K562 (cell line): Measurements from ENCODE around the gene C1GALT1C1L. TPM values are rescaled to one million over a fixed set of nuclear protein-coding genes. Genes with fewer than 3 reads are reported as not detected.

Experiments used
- CHCHD3 ChIP-seq: fragments of 250-450 bp; sonication (Bioruptor Pico); IDR thresholded peaks from 2 replicates; pipeline ENCODE4 v2.1.2; 2022; ENCODE audit warnings: mild to moderate bottlenecking
- STAT5A ChIP-seq: IDR thresholded peaks from 2 replicates; pipeline ENCODE4 v1.6.1; 2012; ENCODE audit warnings: low read length, inconsistent platforms, borderline replicate concordance
- TBL1XR1 ChIP-seq, 2 experiments: IDR thresholded peaks; 2 replicates each; pipeline ENCODE4 v1.6.1; 2012; ENCODE audit warnings: improper control_type of control experiment in 2 of 2, low read length in 2 of 2, mild to moderate bottlenecking in 1 of 2
- ZNF212 ChIP-seq: fragments of 450-650 bp; formaldehyde crosslinking; IDR thresholded peaks from 2 replicates; pipeline ENCODE4 v1.4.0; 2020; ENCODE audit warnings: mild to moderate bottlenecking
- ZNF384 ChIP-seq: IDR thresholded peaks from 2 replicates; pipeline ENCODE4 v1.6.1; 2012; ENCODE audit warnings: low read depth, low read length, improper control_type of control experiment
- ZNF76 ChIP-seq: fragments of 250-450 bp; sonication (Bioruptor Pico); IDR thresholded peaks from 2 replicates; pipeline ENCODE4 v1.4.0; 2020; ENCODE audit warnings: mild to moderate bottlenecking, moderate library complexity, borderline replicate concordance
- polyA plus RNA-seq, 8 experiments: library from polyadenylated mRNA; depleted of rRNA in 4 of 8; stranded (reverse) in 5 of 8; unstranded in 3 of 8; fragments of >200 nt; fragmentation: Nextera tagmentation in 2 of 8; fragmentation: Illumina TruSeq in 1 of 8; extraction: Ambion mirVana in 2 of 8; extraction: Trizol in 1 of 8; gene quantifications; 2 replicates each; pipeline versions ENCODE4 v1.2.1 to v1.2.3, GENCODE V29; 2011 to 2014; ENCODE audit warnings: inconsistent platforms in 1 of 8, missing spikeins in 1 of 8
- total RNA-seq, 7 experiments: library from RNA; depleted of rRNA in 6 of 7; stranded (reverse); fragments of >200 nt in 6 of 7; fragmentation: Illumina TruSeq in 2 of 7; extraction: Trizol in 2 of 7; gene quantifications; 2 replicates each; pipeline versions ENCODE4 v1.2.1 to v1.2.3, GENCODE V29; 2011 to 2021; ENCODE audit warnings: low replicate concordance in 1 of 7
- TF ChIP-seq, protein P1 (sequence below), 2 experiments: fragments of 450-650 bp; formaldehyde crosslinking in 1 of 2; IDR thresholded peaks; 2 replicates each; pipeline versions ENCODE4 v1.4.0 to v1.6.1; 2014 to 2020; ENCODE audit warnings: mild to moderate bottlenecking in 2 of 2, borderline replicate concordance in 1 of 2, low read depth in 1 of 2
- TF ChIP-seq, protein P2 (sequence below): fragments of 250-450 bp; sonication (Bioruptor Pico); IDR thresholded peaks from 2 replicates; pipeline ENCODE4 v1.8.0; 2022; ENCODE audit warnings: moderate library complexity, mild to moderate bottlenecking, inconsistent platforms

C1GALT1C1L gene
- total and polyA plus RNA-seq, 9 of the 15 experiments (the other 6 are each of a cell fraction or from before 2014, with no cell fraction given), result 1.0 to 4.4 (median 1.9) TPM

DNA sequence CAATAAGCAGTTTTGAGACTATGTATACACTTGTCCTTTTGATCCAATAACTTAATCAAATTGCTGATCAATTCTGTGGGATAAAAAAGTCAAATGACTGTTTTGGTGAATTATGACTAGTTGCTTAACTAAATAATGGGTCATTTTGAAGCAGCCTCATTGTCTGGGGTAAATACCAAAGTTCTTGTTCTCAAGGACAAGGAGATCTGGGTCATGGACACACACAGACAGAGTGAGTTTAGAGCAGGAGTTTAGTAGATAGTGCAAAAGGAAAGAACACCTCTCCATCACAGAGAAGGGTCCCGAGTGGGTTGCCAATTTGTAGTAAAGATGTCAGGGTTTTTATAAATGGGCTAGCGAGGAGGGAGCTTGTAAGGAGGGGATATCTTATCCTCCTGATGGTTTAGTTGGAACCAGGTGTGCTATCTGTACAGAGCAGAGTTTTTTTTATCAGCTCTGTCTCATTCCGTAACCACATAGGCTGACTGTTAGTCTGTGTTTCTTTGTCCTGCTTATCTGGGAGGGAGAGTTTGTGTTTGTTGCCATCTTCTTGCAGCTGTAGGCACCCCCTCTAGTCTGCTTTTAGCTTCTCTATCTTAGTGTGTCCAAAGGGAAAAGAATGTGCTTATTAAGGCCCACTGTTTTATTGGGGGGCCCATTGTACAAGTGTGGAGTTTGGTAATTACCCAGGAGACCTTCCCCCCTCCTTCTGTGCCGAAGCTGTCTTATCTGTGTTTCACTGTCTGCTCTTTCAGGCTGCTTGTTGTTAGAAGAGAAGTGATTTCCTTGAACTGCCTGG lies 48.7 kb upstream of the C1GALT1C1L start (continued):
- TF ChIP-seq, protein P1, sequence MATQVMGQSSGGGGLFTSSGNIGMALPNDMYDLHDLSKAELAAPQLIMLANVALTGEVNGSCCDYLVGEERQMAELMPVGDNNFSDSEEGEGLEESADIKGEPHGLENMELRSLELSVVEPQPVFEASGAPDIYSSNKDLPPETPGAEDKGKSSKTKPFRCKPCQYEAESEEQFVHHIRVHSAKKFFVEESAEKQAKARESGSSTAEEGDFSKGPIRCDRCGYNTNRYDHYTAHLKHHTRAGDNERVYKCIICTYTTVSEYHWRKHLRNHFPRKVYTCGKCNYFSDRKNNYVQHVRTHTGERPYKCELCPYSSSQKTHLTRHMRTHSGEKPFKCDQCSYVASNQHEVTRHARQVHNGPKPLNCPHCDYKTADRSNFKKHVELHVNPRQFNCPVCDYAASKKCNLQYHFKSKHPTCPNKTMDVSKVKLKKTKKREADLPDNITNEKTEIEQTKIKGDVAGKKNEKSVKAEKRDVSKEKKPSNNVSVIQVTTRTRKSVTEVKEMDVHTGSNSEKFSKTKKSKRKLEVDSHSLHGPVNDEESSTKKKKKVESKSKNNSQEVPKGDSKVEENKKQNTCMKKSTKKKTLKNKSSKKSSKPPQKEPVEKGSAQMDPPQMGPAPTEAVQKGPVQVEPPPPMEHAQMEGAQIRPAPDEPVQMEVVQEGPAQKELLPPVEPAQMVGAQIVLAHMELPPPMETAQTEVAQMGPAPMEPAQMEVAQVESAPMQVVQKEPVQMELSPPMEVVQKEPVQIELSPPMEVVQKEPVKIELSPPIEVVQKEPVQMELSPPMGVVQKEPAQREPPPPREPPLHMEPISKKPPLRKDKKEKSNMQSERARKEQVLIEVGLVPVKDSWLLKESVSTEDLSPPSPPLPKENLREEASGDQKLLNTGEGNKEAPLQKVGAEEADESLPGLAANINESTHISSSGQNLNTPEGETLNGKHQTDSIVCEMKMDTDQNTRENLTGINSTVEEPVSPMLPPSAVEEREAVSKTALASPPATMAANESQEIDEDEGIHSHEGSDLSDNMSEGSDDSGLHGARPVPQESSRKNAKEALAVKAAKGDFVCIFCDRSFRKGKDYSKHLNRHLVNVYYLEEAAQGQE (IDR thresholded peaks at IDR 0.05; ENCODE audit: borderline replicate concordance), result no peak
- TF ChIP-seq, protein P1 (CRISPR knock-in tag; IDR thresholded peaks at IDR 0.05; ENCODE audit: low read depth), result peak; percentile 39; the same call in 1 of the 2 replicates
- TF ChIP-seq TBL1XR1 (IDR thresholded peaks at IDR 0.05; ENCODE audit: low read length in 2 of 2) (peak; percentile 74 to 91; a peak in 3 of 4 replicates), ZNF384 (peak; percentile 68; the same call in 1 of the 2 replicates), STAT5A (peak; percentile 97), ZNF212 (0 out of 2 replicates have a peak, but pooled peaks have one; percentile 64), ZNF76 (CRISPR knock-in tag) (0 out of 2 replicates have a peak, but pooled peaks have one; percentile 15), CHCHD3 (no peak)
- TF ChIP-seq, protein P2, sequence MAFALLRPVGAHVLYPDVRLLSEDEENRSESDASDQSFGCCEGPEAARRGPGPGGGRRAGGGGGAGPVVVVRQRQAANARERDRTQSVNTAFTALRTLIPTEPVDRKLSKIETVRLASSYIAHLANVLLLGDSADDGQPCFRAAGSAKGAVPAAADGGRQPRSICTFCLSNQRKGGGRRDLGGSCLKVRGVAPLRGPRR (CRISPR knock-in tag), result no peak
